ENCODE measurements around the gene SNX7. TPM values are rescaled to one million over a fixed set of nuclear protein-coding genes. Genes with fewer than 3 reads are reported as not detected.

SNX7 gene
- total RNA-seq, 1 donor from 2014 or later: 34.0 TPM

DNA sequence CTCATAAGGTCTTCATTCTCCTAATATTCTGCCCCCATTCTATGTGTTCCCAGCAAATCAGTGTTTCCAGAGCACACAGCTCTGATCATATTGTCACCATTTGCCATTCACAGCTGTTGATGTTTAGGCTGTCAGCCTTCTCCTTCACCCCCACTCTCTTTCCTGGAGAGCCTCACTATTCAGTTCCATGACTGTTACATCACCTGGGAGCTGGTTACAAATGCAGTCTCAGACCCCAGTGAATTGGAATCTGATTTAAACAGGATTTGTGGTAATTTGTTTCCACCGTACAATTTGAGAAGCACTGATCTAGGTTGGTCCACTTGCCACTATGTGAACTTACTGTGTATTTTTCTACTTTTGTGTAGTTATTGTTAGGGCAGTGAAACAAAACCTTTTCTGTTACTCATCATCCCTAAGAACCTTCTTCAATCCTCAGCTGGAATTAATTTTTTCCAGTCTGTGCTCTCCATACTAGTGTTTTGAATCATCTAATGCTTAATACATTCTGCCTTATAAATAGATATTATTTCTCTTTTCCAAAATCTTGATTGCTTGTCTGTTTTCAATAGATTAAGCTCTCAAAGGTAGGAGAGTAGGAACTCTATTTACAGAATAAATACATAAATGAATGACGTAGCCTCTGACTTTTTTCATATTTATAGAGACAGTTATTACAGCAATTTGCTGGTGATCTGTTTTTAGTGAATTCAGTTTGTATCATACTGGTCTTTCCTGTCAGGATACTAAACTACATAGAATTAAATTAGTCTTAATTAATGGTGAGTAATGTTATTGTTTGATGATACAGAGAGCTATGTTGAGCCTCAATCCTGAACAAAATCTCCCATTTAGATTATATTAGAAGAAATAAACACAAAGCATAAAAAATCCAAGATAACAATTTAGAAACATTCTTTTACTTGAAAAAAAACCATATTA, 8.1 kb downstream of the SNX7 start:
- no peak for TF ChIP-seq CTCF (IDR thresholded peaks at IDR 0.05)
- no peaks in the 10 kb centered on the region for H3K9me3 Mint-ChIP-seq (ENCODE audit: low read depth)
- H3K4me1 Mint-ChIP-seq (ENCODE audit: low read depth): peaks cover 24% of the 10 kb centered on the region
- DNase-seq (ENCODE audit: low spot score): no peak
- no peak overlapping the region for H3K4me3 Mint-ChIP-seq (ENCODE audit: unreplicated experiment)
- H3K27me3 Mint-ChIP-seq (ENCODE audit: low read depth): no peaks in the 10 kb centered on the region
- H3K27ac Mint-ChIP-seq (ENCODE audit: unreplicated experiment): peak overlapping the region; percentile 42
- H3K36me3 Mint-ChIP-seq (ENCODE audit: low read depth): peaks cover 1% of the 10 kb centered on the region

GRCh38 chr1:98672189-98672588, 10.7 kb downstream of the SNX7 start:
- Mint-ChIP-seq H3K4me1 (ENCODE audit: low read depth) (peaks cover 25% of the 10 kb centered on the region), H3K27me3 (ENCODE audit: low read depth) (no peaks in the 10 kb centered on the region), H3K4me3 (ENCODE audit: unreplicated experiment) (no peak overlapping the region), H3K27ac (ENCODE audit: unreplicated experiment) (no peak overlapping the region), H3K9me3 (ENCODE audit: low read depth) (no peaks in the 10 kb centered on the region), H3K36me3 (ENCODE audit: low read depth) (peaks cover 1% of the 10 kb centered on the region)
- no peak for TF ChIP-seq CTCF (IDR thresholded peaks at IDR 0.05)
- no peak for DNase-seq (ENCODE audit: low spot score)

DNA sequence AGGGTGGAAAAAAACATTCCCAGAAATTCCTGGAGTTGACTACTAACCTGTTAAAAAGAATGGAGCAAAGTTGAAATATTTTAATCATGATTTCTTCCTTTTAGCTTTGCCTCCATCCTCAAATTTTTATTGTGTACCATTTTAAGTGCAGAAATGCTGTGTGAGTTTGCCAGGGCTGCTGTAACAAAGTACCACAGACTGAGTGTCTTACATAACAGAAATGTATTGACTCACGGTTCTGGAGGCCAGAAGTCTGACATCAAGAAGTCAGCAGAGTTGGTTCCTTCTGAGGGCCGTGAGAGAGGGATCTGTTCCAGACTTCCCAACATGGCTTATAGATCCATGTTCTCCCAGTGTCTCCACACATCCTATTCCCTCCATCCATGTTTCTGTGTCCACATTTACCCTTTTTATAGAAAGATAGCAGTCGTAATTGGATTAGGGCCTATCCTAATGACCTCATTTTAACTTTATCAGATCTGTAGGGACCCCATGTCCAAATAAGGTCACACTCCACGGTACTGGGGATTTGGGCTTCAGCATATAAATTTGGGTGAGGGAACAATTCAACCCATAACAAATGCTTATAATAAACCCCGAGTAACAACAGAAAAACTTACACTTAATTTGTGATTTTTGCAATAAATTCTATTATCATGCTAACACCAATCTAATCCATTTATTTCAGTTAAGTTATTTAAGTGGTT, 12.7 kb downstream of the SNX7 start:
- peaks cover 24% of the 10 kb centered on the region for H3K4me1 Mint-ChIP-seq (ENCODE audit: low read depth)
- no peak overlapping the region for H3K4me3 Mint-ChIP-seq (ENCODE audit: unreplicated experiment)
- no peaks in the 10 kb centered on the region for H3K27me3 Mint-ChIP-seq (ENCODE audit: low read depth)
- no peaks in the 10 kb centered on the region for H3K9me3 Mint-ChIP-seq (ENCODE audit: low read depth)
- no peak for DNase-seq (ENCODE audit: low spot score)
- peaks cover 2% of the 10 kb centered on the region for H3K36me3 Mint-ChIP-seq (ENCODE audit: low read depth)
- no peak for TF ChIP-seq CTCF (IDR thresholded peaks at IDR 0.05)
- H3K27ac Mint-ChIP-seq (ENCODE audit: unreplicated experiment): no peak overlapping the region

GRCh38 chr1:98675282-98675681, 13.8 kb downstream of the SNX7 start:
- Mint-ChIP-seq H3K9me3 (ENCODE audit: low read depth) (no peaks in the 10 kb centered on the region), H3K27me3 (ENCODE audit: low read depth) (no peaks in the 10 kb centered on the region), H3K4me1 (ENCODE audit: low read depth) (peaks cover 15% of the 10 kb centered on the region), H3K27ac (ENCODE audit: unreplicated experiment) (no peak overlapping the region), H3K36me3 (ENCODE audit: low read depth) (peaks cover 3% of the 10 kb centered on the region), H3K4me3 (ENCODE audit: unreplicated experiment) (no peak overlapping the region)
- no peak for TF ChIP-seq CTCF (IDR thresholded peaks at IDR 0.05)
- no peak for DNase-seq (ENCODE audit: low spot score)

DNA sequence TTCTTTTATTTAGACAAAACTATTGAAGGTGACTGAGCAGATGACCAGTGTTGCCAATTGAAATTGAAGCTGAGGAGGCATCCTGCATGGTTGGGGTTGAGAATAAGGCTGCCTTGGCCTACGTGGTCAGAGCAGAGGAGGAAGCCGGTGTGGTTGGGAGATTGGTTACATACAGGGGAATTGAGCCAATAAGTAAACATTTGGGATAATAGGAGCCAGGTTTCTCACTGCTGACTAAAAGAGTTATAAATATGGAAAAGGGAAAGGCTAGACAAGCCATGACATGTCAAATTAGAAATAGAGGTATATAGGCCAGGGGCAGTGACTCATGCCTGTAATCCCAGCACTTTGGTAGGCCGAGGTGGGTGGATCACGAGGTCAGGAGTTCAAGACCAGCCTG, 15.8 kb downstream of the SNX7 start:
- Mint-ChIP-seq H3K4me1 (ENCODE audit: low read depth) (peaks cover 15% of the 10 kb centered on the region), H3K4me3 (ENCODE audit: unreplicated experiment) (no peak overlapping the region), H3K9me3 (ENCODE audit: low read depth) (no peaks in the 10 kb centered on the region), H3K36me3 (ENCODE audit: low read depth) (peaks cover 4% of the 10 kb centered on the region), H3K27ac (ENCODE audit: unreplicated experiment) (no peak overlapping the region), H3K27me3 (ENCODE audit: low read depth) (no peaks in the 10 kb centered on the region)
- TF ChIP-seq CTCF (IDR thresholded peaks at IDR 0.05): no peak
- no peak for DNase-seq (ENCODE audit: low spot score)
